GM18873 (cell line): Measurements from ENCODE around the gene SERTAD4.

Experiments
- ATAC-seq: cut with Tn5 transposase; IDR thresholded peaks from one replicate; pipeline ENCODE4 v1.9.1; 2021; ENCODE audit warnings: mild to moderate bottlenecking, moderate library complexity, moderate number of reproducible peaks; ENCODE audit not compliant: unreplicated experiment, low FRiP score

The SERTAD4 gene

DNA sequence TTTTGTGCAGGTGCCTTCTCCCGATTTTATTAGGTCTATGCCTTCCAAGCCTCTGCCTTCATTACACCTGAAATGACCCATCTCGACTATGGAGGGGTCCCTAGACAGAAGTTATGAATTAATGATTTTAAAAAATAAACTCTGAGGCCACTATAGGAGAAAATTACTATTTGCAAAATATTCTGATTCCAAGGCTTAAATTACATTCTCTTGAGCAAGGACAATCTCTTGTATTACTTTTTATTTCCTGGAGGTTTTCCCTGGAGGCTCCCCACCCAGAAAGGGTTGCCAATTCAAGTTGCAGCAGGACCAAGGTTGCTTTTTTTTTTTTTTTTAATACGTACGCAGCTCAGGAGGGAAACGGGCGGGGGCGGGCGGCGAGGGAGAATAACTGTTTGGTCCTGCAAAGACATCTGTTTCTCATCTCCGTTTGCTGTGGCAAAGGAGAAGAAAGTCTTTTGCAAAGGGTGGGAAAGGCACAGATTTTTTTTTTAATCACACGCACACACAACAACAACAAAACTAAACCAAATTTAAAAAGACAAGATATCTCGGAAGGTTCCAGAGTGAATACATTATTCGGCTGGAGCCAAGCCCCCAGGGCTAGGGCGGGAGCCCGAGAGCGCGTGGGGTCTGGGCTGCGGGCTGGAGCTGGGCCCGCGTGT, 618 bp upstream of the SERTAD4 start:
- no peak for ATAC-seq

GRCh38 chr1:210233216-210233494, 559 bp downstream of the SERTAD4 start:
- ATAC-seq, result no peak

GRCh38 chr1:210233495-210234328, 1.1 kb downstream of the SERTAD4 start:
- ATAC-seq, result no peak

DNA sequence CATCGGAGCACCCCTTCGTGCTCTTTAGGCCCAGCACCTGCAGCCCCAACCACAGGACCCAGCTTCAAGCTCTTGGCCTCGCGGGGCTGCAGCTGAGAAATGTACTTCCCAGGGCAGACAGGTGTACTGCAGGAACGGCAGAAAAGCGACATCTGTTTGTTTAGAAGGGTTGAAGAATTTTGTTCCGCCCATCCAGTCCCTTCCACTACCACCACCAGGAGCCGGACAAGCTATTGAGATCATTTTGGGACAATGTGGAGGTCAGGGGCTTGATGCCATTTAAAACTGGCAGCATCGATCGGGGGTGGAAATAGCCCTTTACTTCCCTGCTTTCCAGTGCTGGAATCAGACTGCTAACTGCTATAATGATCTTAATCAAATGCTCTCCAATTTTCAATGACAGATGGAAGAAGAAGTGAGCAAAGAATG, 1.7 kb downstream of the SERTAD4 start:
- ATAC-seq, result no peak

DNA sequence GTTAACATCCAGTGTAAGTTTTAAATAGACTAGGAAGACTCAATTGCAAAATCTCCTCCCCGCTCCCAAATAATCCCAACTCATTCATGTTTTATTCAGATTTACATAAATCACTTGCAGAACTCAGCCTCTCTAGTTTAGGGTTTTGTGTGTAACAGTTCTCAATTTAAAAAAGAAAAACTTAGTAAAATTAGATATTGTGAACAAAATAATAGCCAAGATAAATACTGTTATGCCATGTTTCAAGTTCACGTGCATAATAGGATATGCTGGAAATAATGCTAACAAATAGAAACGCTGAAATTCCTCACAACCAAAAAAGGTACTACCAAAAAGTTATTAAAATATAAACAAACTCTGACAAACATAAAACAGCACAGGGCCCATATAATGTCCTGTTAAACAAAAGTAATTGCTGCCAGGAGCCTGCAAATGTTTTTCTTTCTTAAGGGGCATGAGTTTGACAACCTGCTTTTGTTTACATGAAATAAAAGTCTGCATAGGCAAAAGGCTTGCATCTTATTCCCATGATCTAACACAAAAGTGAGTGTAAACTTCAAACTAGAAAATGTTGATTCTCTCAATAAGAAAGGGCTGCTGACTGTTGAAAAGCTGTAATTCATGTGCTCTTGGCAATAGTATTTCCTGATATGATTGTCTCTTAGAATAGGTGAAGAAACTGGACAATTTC, 2.9 kb downstream of the SERTAD4 start:
- ATAC-seq, result no peak

DNA sequence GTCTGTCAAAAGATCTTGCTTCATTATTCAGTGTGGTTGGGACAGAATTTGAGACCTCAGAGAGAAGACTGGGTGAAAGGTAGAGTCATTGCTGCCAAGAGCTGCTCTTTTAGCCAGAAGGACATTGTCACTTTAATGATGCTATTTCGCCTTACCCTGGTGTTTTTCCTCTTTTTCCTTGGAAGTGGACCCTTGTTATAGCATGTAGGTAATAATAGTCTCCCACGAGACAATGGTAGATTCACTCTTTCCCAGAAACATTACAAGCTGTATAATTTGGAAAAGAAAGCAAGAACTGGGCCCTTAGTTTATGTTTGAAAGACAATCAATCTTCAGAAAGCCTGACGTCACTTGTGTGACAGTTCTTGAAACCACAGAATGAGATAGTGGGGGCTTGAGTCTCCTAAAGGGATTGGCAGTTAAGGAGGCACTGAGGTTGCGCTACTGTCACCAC, 3.8 kb downstream of the SERTAD4 start:
- no peak for ATAC-seq

GRCh38 chr1:210236840-210237409, 4.3 kb downstream of the SERTAD4 start:
- no peak for ATAC-seq

- no peak for ATAC-seq
Observed at GRCh38 chr1:210237479-210237878, 4.9 kb downstream of the SERTAD4 start.

DNA sequence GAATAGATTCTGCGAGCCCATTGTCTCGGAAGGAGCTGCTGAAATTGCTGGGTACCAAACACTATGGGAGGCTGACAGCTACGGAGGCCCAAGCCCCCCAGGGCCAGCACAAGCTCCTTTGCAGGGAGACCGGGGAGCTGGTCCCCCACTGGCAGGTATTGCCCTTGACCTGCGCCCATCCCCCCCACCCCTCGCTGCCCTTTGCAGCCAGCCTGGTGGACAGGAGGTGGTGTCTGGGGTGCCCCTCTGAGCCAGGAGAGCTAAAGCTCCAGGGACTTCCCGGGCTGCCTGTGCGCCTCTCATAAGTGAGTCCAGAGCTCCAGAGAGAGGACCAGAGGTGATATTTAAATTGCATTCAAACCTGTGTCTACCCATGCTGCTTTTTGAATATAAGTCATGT, 5.4 kb downstream of the SERTAD4 start:
- ATAC-seq, result no peak

DNA sequence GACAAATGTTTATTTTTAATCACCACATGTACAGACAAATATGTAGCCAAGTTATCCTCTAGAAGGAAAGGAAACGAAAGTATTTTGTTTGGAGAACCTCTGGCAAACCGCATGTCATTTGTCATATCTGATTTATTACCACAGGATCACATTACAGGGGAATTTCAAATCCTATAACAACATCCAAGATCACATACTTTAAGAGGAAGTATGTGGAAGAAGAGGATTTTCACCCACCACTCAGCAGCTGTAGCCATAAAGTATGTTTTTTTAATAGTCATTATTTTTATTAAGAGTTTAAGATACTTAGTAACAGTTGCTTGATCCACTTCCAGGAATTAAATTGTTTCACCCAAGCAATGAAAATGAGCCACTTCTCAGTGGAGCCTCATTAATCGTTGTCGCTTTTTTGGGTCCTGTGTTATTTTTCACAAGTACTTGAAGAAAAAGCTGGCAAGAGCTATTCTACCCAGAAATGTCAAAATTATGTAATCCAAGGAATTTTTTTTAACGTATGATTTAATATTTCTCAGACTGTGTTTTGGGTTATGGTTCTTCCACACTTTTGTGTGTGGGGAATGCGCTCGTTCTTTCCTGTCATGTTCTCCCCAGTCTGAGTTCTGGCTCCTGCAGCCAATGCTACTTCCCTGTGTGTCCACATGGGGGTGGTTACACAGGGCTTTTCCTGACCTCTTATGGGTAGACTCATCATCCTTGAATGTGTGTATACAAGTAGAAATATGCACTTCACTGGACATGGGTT, 6.9 kb downstream of the SERTAD4 start:
- no peak for ATAC-seq

DNA sequence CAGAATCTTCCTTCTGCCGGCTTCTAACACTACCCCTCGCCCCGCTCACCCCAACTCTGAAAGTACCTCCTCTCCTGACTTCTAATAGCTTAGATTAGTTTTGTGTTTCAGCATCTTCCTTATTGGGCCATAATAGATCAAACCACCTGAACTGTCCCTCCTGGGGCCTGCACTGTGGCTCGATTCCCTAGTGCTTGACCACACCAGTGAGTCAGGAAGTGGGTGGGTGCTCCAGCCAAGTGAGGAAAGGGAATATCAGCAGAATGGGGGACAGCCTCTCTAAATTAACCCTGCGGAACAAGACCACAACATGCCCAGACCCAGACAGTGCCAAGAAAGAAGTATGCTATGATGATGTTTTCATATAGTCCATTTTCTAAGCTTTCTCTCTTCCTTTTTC, 8.5 kb downstream of the SERTAD4 start:
- ATAC-seq, result no peak

DNA sequence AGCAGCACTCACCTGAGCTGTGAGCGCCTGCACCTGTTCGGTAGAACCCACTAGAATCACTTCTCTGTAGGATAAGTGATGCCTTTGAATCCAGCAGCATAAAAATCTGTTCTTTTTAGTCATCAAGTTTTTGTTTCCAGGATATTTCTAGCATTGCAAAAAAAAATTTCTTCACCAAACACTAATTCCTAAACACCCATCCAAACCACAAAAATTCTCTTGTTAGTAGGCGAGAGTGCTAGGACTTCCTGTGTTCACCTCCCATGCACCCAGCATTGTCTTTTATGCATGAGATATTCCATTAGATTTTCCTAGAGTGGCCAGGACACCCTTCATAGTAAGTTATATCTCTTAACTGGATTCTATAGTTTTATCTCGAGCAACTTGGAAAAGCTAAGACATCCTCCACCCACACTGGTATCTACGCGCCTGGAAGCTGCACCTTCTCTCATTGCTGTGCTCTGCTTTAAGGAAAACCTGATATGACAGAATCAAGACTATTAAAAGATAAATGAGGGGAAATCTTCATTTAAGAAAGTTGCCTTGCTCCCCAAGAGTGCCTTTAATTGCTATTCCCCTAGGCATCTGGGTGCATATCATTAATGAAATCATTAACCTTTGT, 12.3 kb downstream of the SERTAD4 start:
- ATAC-seq, result no peak

DNA sequence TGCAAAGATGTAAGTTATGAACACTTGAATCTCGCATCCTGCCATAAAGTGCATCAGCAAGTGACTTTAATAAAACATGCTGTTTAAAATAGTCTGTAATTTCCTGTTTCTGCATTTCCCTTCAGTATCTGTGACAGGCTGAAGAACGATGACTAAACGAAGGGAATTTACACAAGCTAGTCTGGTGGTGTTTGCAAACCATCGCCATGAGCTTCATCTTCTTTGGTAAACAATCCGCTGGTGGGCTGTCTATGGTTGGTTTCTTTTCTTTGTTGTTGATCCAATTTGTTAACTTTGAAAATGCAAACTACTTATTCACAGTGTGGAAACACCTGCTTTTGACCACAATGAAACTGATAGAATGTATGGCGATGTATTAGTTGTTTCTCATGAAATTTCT, 13.9 kb downstream of the SERTAD4 start:
- peak; percentile 51 for ATAC-seq

DNA sequence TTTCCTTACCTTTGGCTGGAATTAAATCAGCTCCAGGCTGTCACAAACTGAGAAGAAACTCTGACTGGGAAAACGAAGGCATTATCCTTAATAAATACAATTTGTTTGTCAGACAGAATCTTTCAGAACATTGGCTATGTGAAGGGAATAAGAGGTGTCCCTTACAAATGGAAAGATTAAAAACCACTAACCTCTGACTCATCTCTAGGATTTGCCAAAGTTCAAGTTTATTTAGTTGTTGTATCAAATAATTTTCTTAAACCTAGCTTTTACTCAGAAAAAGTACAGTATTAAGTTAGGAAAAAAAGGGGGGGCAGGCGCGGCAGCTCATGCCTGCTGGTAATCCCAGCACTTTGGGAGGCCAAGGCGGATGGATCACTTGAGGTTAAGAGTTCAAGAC, 15.7 kb downstream of the SERTAD4 start:
- no peak for ATAC-seq

GRCh38 chr1:210250665-210250997, 18.0 kb downstream of the SERTAD4 start:
- no peak for ATAC-seq

- no peak for ATAC-seq
Observed at GRCh38 chr1:210250998-210251679, 18.5 kb downstream of the SERTAD4 start.

GRCh38 chr1:210251680-210252490, 19.3 kb downstream of the SERTAD4 start:
- ATAC-seq, result no peak

- ATAC-seq, result no peak
Observed at GRCh38 chr1:210252621-210253051, 20.0 kb downstream of the SERTAD4 start.

GRCh38 chr1:210254298-210254697, 21.7 kb downstream of the SERTAD4 start:
- no peak for ATAC-seq
